ENCODE measurements around the gene MTA3. TPM values are rescaled to one million over a fixed set of nuclear protein-coding genes. Genes with fewer than 3 reads are reported as not detected.

The MTA3 gene
- polyA plus RNA-seq, 1 donor from 2014 or later, result 11.2 TPM

DNA sequence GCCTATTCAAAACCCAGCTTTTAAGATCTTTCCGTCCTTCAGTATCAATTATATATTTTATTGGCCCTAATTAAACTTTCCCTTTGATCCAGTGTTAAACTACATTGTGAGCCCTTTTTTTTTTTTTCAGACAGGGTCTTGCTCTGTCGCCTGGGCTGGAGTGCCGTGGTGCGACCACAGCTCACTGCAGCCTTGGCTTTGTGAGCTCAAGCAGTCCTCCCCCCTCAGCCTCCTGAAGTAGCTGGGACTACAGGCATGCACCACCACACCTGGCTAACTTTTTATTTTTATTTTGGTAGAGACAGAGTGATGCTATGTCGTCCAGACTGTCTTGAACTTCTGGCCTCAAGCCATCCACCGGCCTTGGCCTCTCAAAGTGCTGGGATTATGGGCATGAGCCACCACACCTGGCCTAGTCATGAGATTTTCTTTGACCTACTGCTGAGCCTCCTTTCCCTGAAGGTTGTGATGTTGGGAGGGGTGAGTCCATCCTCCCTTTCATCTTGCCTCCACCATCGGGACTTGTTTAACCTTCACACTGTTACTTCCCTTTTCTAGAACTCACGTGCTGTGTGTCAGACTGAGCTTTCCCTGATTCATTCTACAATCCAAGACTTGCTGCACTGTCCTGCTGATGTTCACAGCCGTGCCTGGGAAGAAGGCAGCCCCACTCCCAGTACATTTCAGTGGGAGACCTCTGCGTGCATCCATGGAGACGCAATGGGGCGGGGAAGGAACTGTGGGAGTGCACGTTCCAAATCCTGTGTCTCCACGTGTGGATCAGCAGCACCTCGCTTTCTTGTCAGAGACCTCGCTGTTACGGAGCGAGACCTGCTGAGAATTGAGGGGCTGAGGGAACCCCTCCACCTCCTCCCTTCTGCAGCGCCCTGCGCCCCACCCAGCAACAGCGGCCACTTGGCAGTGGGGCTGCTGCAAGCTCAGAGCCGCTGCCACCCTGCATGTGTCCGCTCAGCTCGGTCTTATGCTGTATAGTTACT, 184.7 kb downstream of the MTA3 start:
- Histone ChIP-seq H3K4me3 (ENCODE audit: low read length) (no peak overlapping the region), H3K9me3 (ENCODE audit: low read length) (no peaks in the 10 kb centered on the region), H3K4me2 (ENCODE audit: low read length) (no peak overlapping the region), H3K9ac (ENCODE audit: low read length) (no peak overlapping the region), H4K20me1 (ENCODE audit: insufficient read depth) (no peaks in the 10 kb centered on the region), H3K79me2 (replicated peaks; ENCODE audit: insufficient read depth, low read length) (no peaks in the 10 kb centered on the region), H2AFZ (ENCODE audit: low read depth, low read length) (no peak overlapping the region), H3K9me2 (ENCODE audit: insufficient read depth, low read length) (no peaks in the 10 kb centered on the region), H3F3A (ENCODE audit: insufficient read depth, low read length, poor library complexity, severe bottlenecking) (no peaks in the 10 kb centered on the region), H3K27ac (ENCODE audit: low read length) (no peak overlapping the region), H3K27me3 (ENCODE audit: insufficient read depth, low read depth, low read length) (no peaks in the 10 kb centered on the region), H3K36me3 (ENCODE audit: insufficient read depth, low read length) (no peaks in the 10 kb centered on the region)
- TF ChIP-seq, protein P1, sequence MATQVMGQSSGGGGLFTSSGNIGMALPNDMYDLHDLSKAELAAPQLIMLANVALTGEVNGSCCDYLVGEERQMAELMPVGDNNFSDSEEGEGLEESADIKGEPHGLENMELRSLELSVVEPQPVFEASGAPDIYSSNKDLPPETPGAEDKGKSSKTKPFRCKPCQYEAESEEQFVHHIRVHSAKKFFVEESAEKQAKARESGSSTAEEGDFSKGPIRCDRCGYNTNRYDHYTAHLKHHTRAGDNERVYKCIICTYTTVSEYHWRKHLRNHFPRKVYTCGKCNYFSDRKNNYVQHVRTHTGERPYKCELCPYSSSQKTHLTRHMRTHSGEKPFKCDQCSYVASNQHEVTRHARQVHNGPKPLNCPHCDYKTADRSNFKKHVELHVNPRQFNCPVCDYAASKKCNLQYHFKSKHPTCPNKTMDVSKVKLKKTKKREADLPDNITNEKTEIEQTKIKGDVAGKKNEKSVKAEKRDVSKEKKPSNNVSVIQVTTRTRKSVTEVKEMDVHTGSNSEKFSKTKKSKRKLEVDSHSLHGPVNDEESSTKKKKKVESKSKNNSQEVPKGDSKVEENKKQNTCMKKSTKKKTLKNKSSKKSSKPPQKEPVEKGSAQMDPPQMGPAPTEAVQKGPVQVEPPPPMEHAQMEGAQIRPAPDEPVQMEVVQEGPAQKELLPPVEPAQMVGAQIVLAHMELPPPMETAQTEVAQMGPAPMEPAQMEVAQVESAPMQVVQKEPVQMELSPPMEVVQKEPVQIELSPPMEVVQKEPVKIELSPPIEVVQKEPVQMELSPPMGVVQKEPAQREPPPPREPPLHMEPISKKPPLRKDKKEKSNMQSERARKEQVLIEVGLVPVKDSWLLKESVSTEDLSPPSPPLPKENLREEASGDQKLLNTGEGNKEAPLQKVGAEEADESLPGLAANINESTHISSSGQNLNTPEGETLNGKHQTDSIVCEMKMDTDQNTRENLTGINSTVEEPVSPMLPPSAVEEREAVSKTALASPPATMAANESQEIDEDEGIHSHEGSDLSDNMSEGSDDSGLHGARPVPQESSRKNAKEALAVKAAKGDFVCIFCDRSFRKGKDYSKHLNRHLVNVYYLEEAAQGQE (IDR thresholded peaks at IDR 0.05; ENCODE audit: borderline replicate concordance), result no peak
- TF ChIP-seq RAD21 (conservative IDR thresholded peaks at IDR 0.05) (no peak), SMC3 (conservative IDR thresholded peaks at IDR 0.05; ENCODE audit: poor library complexity) (no peak), POLR2AphosphoS5 (IDR thresholded peaks at IDR 0.05) (no peak), TAF1 (IDR thresholded peaks at IDR 0.05; ENCODE audit: low read depth) (no peak), EZH2 (IDR thresholded peaks at IDR 0.05; ENCODE audit: borderline replicate concordance, insufficient read depth, low read length, poor library complexity, severe bottlenecking) (no peak), MXI1 (conservative IDR thresholded peaks at IDR 0.05; ENCODE audit: poor library complexity, severe bottlenecking) (no peak), EP300 (conservative IDR thresholded peaks at IDR 0.05; ENCODE audit: poor library complexity, severe bottlenecking) (no peak)
- TF ChIP-seq, protein P2, sequence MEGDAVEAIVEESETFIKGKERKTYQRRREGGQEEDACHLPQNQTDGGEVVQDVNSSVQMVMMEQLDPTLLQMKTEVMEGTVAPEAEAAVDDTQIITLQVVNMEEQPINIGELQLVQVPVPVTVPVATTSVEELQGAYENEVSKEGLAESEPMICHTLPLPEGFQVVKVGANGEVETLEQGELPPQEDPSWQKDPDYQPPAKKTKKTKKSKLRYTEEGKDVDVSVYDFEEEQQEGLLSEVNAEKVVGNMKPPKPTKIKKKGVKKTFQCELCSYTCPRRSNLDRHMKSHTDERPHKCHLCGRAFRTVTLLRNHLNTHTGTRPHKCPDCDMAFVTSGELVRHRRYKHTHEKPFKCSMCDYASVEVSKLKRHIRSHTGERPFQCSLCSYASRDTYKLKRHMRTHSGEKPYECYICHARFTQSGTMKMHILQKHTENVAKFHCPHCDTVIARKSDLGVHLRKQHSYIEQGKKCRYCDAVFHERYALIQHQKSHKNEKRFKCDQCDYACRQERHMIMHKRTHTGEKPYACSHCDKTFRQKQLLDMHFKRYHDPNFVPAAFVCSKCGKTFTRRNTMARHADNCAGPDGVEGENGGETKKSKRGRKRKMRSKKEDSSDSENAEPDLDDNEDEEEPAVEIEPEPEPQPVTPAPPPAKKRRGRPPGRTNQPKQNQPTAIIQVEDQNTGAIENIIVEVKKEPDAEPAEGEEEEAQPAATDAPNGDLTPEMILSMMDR (IDR thresholded peaks at IDR 0.05; ENCODE audit: poor library complexity, severe bottlenecking), result no peak

DNA sequence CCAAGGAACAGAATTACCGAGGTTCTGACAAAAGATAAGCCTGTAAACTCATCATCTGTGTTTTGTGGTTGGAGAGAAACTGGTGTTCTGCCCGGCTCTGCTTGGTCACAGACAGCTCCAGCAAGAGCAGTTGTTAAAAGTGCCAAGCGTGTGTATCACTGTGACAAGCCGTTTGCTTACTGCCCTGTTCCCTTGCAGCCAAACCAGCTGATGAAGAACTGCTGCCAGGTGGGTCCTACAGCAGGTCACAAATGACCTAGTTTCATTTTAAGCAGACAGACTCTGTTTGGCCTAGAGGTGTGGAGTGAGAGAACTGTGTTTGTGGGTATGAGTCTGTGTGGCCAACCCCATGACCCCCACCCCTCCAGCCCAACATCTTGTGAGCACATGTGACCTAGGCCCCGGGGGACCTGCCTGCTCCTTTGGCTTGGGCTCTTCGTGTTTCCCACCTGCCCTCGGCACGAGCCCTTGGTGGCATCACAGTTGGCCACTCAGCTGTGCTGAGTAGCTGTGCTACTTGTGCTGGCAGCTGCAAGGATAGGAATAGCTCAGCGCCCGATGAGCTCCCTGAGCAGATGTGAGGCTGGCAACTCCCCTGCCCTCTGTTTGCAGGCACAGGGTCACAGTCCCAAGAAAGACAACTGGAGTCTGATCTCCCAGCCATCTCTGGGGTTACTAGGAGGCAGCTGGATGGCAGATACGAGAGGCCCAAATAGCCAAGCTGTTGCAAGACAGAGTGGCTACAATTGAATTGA, 185.8 kb downstream of the MTA3 start:
- Histone ChIP-seq H3K4me2 (ENCODE audit: low read length) (no peak overlapping the region), H3K4me3 (ENCODE audit: low read length) (no peak overlapping the region), H3K9me3 (ENCODE audit: low read length) (no peaks in the 10 kb centered on the region), H2AFZ (ENCODE audit: low read depth, low read length) (no peak overlapping the region), H3K36me3 (ENCODE audit: insufficient read depth, low read length) (no peaks in the 10 kb centered on the region), H3K27me3 (ENCODE audit: insufficient read depth, low read depth, low read length) (no peaks in the 10 kb centered on the region), H3F3A (ENCODE audit: insufficient read depth, low read length, poor library complexity, severe bottlenecking) (no peaks in the 10 kb centered on the region), H3K9me2 (ENCODE audit: insufficient read depth, low read length) (no peaks in the 10 kb centered on the region), H3K9ac (ENCODE audit: low read length) (no peak overlapping the region), H4K20me1 (ENCODE audit: insufficient read depth) (no peaks in the 10 kb centered on the region), H3K79me2 (replicated peaks; ENCODE audit: insufficient read depth, low read length) (no peaks in the 10 kb centered on the region), H3K27ac (ENCODE audit: low read length) (no peak overlapping the region)
- TF ChIP-seq, protein P1 (IDR thresholded peaks at IDR 0.05; ENCODE audit: borderline replicate concordance), result no peak
- TF ChIP-seq TAF1 (IDR thresholded peaks at IDR 0.05; ENCODE audit: low read depth) (no peak), EP300 (conservative IDR thresholded peaks at IDR 0.05; ENCODE audit: poor library complexity, severe bottlenecking) (no peak), EZH2 (IDR thresholded peaks at IDR 0.05; ENCODE audit: borderline replicate concordance, insufficient read depth, low read length, poor library complexity, severe bottlenecking) (no peak), POLR2AphosphoS5 (IDR thresholded peaks at IDR 0.05) (no peak), MXI1 (conservative IDR thresholded peaks at IDR 0.05; ENCODE audit: poor library complexity, severe bottlenecking) (no peak), SMC3 (conservative IDR thresholded peaks at IDR 0.05; ENCODE audit: poor library complexity) (no peak), RAD21 (conservative IDR thresholded peaks at IDR 0.05) (no peak)
- TF ChIP-seq, protein P2 (IDR thresholded peaks at IDR 0.05; ENCODE audit: poor library complexity, severe bottlenecking), result no peak

Data from neural cell (in vitro differentiated cells).